K562 (cell line): ENCODE data around the gene EGR1. TPM values are rescaled to one million over a fixed set of nuclear protein-coding genes. Genes with fewer than 3 reads are reported as not detected.

Experiments used
- CHD2 ChIP-seq: IDR thresholded peaks from 2 replicates; pipeline ENCODE4 v1.6.1; 2011; ENCODE audit warnings: low read depth, low read length
- CREM ChIP-seq: IDR thresholded peaks from 2 replicates; pipeline ENCODE4 v1.6.1; 2014; ENCODE audit warnings: antibody characterized with exemption, low read depth
- ELF2 ChIP-seq: fragments of 250-450 bp; sonication (Bioruptor Pico); IDR thresholded peaks from 2 replicates; pipeline ENCODE4 v1.5.0; 2021; ENCODE audit warnings: mild to moderate bottlenecking
- HOXB6 ChIP-seq: fragments of 250-450 bp; sonication (Bioruptor Pico); IDR thresholded peaks from 2 replicates; pipeline ENCODE4 v1.5.1; 2022; ENCODE audit warnings: mild to moderate bottlenecking, borderline replicate concordance
- NFXL1 ChIP-seq: fragments of 450-650 bp; formaldehyde crosslinking; IDR thresholded peaks from 2 replicates; pipeline ENCODE4 v1.4.0; 2021; ENCODE audit warnings: mild to moderate bottlenecking
- NR0B1 ChIP-seq: fragments of 450-650 bp; IDR thresholded peaks from one replicate; pipeline ENCODE4 v1.6.1; 2018; ENCODE audit warnings: mild to moderate bottlenecking, moderate library complexity; ENCODE audit not compliant: partially characterized antibody
- POLR2G ChIP-seq: fragments of 200-400 bp; formaldehyde crosslinking; IDR thresholded peaks from 2 replicates; pipeline ENCODE4 v1.6.1; 2017; ENCODE audit warnings: low read depth, mild to moderate bottlenecking, antibody characterized with exemption, low read length, moderate library complexity
- PRMT5 ChIP-seq: sonication (generic); formaldehyde crosslinking; IDR thresholded peaks from 2 replicates; pipeline ENCODE4 v1.5.0; 2020; ENCODE audit warnings: missing genetic modification reagents
- STAG1 ChIP-seq: sonication (generic); formaldehyde crosslinking; IDR thresholded peaks from 2 replicates; pipeline ENCODE4 v1.5.0; 2020; ENCODE audit warnings: missing genetic modification reagents, borderline replicate concordance
- TAF7 ChIP-seq: fragments of 450-650 bp; IDR thresholded peaks from 2 replicates; pipeline ENCODE4 v1.6.1; 2016; ENCODE audit warnings: missing genetic modification characterization, missing compliant biosample characterization
- TARDBP ChIP-seq: fragments of 450-650 bp; IDR thresholded peaks from 2 replicates; pipeline ENCODE4 v1.6.1; 2016
- ZBTB26 ChIP-seq: fragments of 450-650 bp; formaldehyde crosslinking; IDR thresholded peaks from 2 replicates; pipeline ENCODE4 v1.4.0; 2022; ENCODE audit warnings: missing genetic modification characterization
- ZBTB7A ChIP-seq: IDR thresholded peaks from 2 replicates; pipeline ENCODE4 v1.6.1; 2011; ENCODE audit warnings: low read depth, mild to moderate bottlenecking, low read length, moderate library complexity, borderline replicate concordance; ENCODE audit not compliant: control insufficient read depth
- ZC3H8 ChIP-seq: fragments of 450-650 bp; IDR thresholded peaks from 2 replicates; pipeline ENCODE4 v1.6.1; 2017
- ZNF143 ChIP-seq: sonication (generic); formaldehyde crosslinking; IDR thresholded peaks from 2 replicates; pipeline ENCODE4 v1.9.0; 2022; ENCODE audit warnings: mild to moderate bottlenecking, missing genetic modification reagents
- ZNF274 ChIP-seq: IDR thresholded peaks from 2 replicates; pipeline ENCODE4 v1.6.1; 2011; ENCODE audit warnings: low read depth, mild to moderate bottlenecking, low read length, moderate library complexity, borderline replicate concordance
- ZNF347 ChIP-seq: fragments of 450-650 bp; formaldehyde crosslinking; IDR thresholded peaks from 2 replicates; pipeline ENCODE4 v1.4.0; 2020; ENCODE audit warnings: low read depth, mild to moderate bottlenecking, moderate library complexity
- polyA plus RNA-seq, 8 experiments: library from polyadenylated mRNA; depleted of rRNA in 4 of 8; stranded (reverse) in 5 of 8; unstranded in 3 of 8; fragments of >200 nt; fragmentation: Nextera tagmentation in 2 of 8; fragmentation: Illumina TruSeq in 1 of 8; extraction: Ambion mirVana in 2 of 8; extraction: Trizol in 1 of 8; gene quantifications; 2 replicates each; pipeline versions ENCODE4 v1.2.1 to v1.2.3, GENCODE V29; 2011 to 2014; ENCODE audit warnings: inconsistent platforms in 1 of 8, missing spikeins in 1 of 8
- total RNA-seq, 7 experiments: library from RNA; depleted of rRNA in 6 of 7; stranded (reverse); fragments of >200 nt in 6 of 7; fragmentation: Illumina TruSeq in 2 of 7; extraction: Trizol in 2 of 7; gene quantifications; 2 replicates each; pipeline versions ENCODE4 v1.2.1 to v1.2.3, GENCODE V29; 2011 to 2021; ENCODE audit warnings: low replicate concordance in 1 of 7
- TF ChIP-seq, protein P1 (sequence below): fragments of 150-350 bp; conservative IDR thresholded peaks from 2 replicates; pipeline ENCODE4 v1.6.1; 2014; ENCODE audit warnings: low read length
- TF ChIP-seq, protein P2 (sequence below): sonication (generic); formaldehyde crosslinking; IDR thresholded peaks from 2 replicates; pipeline ENCODE4 v1.8.1; 2023; ENCODE audit warnings: mild to moderate bottlenecking, missing genetic modification reagents, moderate library complexity
- TF ChIP-seq, protein P3 (sequence below): sonication (generic); formaldehyde crosslinking; IDR thresholded peaks from 2 replicates; pipeline ENCODE4 v1.8.0; 2022; ENCODE audit warnings: missing genetic modification reagents, mild to moderate bottlenecking, borderline replicate concordance
- TF ChIP-seq, protein P4 (sequence below): fragments of 250-450 bp; sonication (Bioruptor Pico); IDR thresholded peaks from 2 replicates; pipeline ENCODE4 v1.9.0; 2021; ENCODE audit warnings: mild to moderate bottlenecking

EGR1 gene
- total and polyA plus RNA-seq, 9 of the 15 experiments (the other 6 are each of a cell fraction or from before 2014, with no cell fraction given), result 1.3 to 132 (median 21.5) TPM

DNA sequence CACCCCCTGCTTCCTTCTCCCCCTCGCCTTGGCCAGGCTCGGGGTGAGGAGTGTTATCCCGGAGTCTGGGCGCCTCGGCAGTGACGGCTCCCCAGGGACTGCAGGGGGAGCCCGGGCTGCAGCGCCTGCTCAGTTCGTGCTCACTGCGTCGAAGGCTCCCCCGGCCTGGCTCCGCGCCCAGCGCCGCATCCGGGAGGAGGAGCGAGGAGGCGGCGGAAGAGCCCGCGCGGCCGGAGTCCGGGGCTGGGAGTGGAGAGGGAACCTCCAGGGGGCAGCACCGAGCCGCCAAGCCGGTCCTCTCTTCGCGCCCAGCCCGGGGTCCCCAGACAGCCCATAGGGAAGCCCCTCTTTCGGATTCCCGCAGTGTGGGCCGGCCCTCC is 1.3 kb upstream of the EGR1 start (continued):
- TF ChIP-seq, protein P1, sequence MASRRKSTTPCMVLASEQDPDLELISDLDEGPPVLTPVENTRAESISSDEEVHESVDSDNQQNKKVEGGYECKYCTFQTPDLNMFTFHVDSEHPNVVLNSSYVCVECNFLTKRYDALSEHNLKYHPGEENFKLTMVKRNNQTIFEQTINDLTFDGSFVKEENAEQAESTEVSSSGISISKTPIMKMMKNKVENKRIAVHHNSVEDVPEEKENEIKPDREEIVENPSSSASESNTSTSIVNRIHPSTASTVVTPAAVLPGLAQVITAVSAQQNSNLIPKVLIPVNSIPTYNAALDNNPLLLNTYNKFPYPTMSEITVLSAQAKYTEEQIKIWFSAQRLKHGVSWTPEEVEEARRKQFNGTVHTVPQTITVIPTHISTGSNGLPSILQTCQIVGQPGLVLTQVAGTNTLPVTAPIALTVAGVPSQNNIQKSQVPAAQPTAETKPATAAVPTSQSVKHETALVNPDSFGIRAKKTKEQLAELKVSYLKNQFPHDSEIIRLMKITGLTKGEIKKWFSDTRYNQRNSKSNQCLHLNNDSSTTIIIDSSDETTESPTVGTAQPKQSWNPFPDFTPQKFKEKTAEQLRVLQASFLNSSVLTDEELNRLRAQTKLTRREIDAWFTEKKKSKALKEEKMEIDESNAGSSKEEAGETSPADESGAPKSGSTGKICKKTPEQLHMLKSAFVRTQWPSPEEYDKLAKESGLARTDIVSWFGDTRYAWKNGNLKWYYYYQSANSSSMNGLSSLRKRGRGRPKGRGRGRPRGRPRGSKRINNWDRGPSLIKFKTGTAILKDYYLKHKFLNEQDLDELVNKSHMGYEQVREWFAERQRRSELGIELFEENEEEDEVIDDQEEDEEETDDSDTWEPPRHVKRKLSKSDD, result no peak
- TF ChIP-seq, protein P2, sequence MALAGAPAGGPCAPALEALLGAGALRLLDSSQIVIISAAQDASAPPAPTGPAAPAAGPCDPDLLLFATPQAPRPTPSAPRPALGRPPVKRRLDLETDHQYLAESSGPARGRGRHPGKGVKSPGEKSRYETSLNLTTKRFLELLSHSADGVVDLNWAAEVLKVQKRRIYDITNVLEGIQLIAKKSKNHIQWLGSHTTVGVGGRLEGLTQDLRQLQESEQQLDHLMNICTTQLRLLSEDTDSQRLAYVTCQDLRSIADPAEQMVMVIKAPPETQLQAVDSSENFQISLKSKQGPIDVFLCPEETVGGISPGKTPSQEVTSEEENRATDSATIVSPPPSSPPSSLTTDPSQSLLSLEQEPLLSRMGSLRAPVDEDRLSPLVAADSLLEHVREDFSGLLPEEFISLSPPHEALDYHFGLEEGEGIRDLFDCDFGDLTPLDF, result peak; percentile 91
- TF ChIP-seq PRMT5 (CRISPR knock-in tag) (no peak), ZBTB7A (peak; percentile 100), STAG1 (CRISPR knock-in tag) (0 out of 2 replicates have a peak, but pooled peaks have one; percentile 20), POLR2G (peak; percentile 82), ZBTB26 (CRISPR knock-in tag) (no peak), TARDBP (no peak), ELF2 (CRISPR knock-in tag) (0 out of 2 replicates have a peak, but pooled peaks have one; percentile 8), TAF7 (tag) (no peak), NR0B1 (no peak), CHD2 (0 out of 2 replicates have a peak, but pooled peaks have one; percentile 8), ZNF143 (CRISPR knock-in tag) (no peak), HOXB6 (no peak), ZNF347 (CRISPR knock-in tag) (no peak), ZNF274 (peak; percentile 28; the same call in 1 of the 2 replicates), CREM (peak; percentile 88), NFXL1 (no peak), ZC3H8 (no peak)
- TF ChIP-seq, protein P3, sequence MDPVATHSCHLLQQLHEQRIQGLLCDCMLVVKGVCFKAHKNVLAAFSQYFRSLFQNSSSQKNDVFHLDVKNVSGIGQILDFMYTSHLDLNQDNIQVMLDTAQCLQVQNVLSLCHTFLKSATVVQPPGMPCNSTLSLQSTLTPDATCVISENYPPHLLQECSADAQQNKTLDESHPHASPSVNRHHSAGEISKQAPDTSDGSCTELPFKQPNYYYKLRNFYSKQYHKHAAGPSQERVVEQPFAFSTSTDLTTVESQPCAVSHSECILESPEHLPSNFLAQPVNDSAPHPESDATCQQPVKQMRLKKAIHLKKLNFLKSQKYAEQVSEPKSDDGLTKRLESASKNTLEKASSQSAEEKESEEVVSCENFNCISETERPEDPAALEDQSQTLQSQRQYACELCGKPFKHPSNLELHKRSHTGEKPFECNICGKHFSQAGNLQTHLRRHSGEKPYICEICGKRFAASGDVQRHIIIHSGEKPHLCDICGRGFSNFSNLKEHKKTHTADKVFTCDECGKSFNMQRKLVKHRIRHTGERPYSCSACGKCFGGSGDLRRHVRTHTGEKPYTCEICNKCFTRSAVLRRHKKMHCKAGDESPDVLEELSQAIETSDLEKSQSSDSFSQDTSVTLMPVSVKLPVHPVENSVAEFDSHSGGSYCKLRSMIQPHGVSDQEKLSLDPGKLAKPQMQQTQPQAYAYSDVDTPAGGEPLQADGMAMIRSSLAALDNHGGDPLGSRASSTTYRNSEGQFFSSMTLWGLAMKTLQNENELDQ, result no peak
- TF ChIP-seq, protein P4, sequence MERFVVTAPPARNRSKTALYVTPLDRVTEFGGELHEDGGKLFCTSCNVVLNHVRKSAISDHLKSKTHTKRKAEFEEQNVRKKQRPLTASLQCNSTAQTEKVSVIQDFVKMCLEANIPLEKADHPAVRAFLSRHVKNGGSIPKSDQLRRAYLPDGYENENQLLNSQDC (CRISPR knock-in tag), result no peak
